NB4 (cell line): ENCODE data around the gene C9orf78.
A peak's percentile ranks its signal among the peaks of the same experiment; 100 is the strongest.

Experiments
- DNase-seq: peaks from one replicate; pipeline ENCODE4 v3.0.0; 2010; ENCODE audit warnings: low read depth
- H3K4me3 ChIP-seq: one replicate; pipeline ENCODE4 v1.5.1; 2011; ENCODE audit warnings: mild to moderate bottlenecking, low read depth, low read length, moderate library complexity
- MYC ChIP-seq: IDR thresholded peaks from 2 replicates; pipeline ENCODE4 v1.6.1; 2011; ENCODE audit warnings: low read depth, low read length
- POLR2A ChIP-seq: IDR thresholded peaks from 2 replicates; pipeline ENCODE4 v1.6.1; 2011; ENCODE audit warnings: mild to moderate bottlenecking; ENCODE audit not compliant: insufficient read length; ENCODE audit errors: extremely low read depth
- TF ChIP-seq, protein P1 (sequence below): IDR thresholded peaks from one replicate; pipeline ENCODE4 v1.5.1; 2012; ENCODE audit warnings: low read depth, low read length
- TF ChIP-seq, protein P2 (sequence below): IDR thresholded peaks from 2 replicates; pipeline ENCODE4 v1.6.1; 2011; ENCODE audit warnings: low read depth, low read length

Gene C9orf78, protein sequence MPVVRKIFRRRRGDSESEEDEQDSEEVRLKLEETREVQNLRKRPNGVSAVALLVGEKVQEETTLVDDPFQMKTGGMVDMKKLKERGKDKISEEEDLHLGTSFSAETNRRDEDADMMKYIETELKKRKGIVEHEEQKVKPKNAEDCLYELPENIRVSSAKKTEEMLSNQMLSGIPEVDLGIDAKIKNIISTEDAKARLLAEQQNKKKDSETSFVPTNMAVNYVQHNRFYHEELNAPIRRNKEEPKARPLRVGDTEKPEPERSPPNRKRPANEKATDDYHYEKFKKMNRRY

DNA sequence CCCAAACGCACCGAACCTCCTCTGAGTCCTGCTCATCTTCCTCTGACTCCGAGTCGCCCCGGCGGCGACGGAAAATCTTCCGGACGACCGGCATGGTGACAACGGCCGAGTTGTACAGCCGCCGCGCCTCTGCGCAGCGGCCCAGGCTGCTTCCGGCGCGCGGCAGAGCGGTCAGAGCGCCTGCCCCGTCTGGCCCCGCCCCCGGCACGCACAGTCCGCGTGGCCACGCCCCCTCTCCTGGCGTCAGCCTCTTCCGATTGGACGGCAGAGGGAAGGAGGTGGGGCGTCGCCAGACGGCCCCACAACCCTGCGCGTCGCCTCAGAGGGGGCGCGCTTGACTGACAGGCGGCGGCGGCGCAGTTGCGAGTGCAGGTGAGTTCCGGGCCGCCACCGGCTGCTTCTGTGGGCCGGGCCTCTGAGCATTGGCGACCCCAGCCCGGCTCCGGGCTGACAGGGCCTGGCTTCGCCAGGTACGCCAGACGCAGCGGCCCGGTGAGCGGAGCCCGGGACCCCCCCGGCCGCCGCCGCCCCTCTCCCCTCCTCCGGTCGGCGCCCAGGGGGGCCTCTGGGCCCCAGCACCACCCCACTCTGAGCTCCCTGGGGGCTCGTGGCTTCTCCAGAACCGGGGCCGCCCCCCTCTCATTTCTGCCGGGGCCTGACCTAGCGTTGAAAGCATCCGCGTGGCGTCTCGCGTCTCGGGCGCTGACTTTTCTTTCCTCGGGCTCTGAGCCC, at the start of gene C9orf78, which contains the start of gene USP20:
Gene C9orf78, minus strand, starts transcription at position 148 of the 732 bp plus-strand sequence. Its CDS starts 54 bp downstream, at position 94.
Gene USP20, plus strand, starts transcription at position 331 of the 732 bp plus-strand sequence. CDS start 17,098 bp downstream, outside the sequence.
- peak; percentile 95 for DNase-seq
- peak within 1 kb of the TSS; percentile 99 for H3K4me3 ChIP-seq
- TF ChIP-seq, protein P1, sequence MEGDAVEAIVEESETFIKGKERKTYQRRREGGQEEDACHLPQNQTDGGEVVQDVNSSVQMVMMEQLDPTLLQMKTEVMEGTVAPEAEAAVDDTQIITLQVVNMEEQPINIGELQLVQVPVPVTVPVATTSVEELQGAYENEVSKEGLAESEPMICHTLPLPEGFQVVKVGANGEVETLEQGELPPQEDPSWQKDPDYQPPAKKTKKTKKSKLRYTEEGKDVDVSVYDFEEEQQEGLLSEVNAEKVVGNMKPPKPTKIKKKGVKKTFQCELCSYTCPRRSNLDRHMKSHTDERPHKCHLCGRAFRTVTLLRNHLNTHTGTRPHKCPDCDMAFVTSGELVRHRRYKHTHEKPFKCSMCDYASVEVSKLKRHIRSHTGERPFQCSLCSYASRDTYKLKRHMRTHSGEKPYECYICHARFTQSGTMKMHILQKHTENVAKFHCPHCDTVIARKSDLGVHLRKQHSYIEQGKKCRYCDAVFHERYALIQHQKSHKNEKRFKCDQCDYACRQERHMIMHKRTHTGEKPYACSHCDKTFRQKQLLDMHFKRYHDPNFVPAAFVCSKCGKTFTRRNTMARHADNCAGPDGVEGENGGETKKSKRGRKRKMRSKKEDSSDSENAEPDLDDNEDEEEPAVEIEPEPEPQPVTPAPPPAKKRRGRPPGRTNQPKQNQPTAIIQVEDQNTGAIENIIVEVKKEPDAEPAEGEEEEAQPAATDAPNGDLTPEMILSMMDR = no peak
- no peak for TF ChIP-seq MYC
- TF ChIP-seq POLR2A = peak; percentile 83
- TF ChIP-seq, protein P2, sequence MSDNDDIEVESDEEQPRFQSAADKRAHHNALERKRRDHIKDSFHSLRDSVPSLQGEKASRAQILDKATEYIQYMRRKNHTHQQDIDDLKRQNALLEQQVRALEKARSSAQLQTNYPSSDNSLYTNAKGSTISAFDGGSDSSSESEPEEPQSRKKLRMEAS = peak; percentile 43; the same call in 1 of the 2 replicates

DNA sequence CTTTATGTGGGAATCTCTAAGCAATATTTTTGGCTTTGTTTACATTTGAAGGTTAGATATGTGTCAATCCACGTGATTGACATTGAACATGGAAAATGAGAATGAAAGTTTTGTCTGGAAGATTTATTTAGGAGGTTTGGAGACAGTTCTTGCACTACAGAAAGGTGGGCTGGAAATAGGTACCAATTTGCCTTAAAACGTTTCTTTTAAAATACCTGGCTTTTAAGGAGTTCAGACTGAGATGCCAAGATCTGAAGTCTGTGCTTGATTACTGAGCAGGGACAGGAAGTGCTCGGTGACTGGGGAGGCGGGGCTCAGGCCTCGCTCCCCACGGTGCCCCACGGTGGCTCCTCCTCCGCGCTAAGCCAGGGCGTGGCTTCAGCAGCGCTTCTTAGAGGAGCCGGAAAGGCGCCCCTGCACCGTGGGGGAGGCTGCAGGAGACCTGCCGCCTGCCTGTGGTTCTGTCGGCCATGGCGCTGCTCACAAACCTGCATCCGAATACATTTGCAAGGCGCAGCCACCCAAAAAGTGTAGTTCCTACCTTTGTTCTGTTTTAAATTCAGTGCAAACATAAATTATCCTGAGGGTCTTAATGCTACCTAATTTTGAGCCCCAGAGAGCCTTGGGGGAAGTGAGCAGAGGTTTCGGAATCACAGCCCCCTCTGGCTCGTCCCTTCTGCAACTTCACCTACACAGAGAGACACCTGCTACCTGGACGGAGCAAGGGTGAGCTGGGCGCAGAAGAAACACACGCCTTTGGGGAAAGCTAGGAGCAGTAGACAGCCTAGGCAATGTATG, 49.3 kb upstream of the C9orf78 start:
- H3K4me3 ChIP-seq = peak overlapping the region; percentile 78
- peak; percentile 96 for DNase-seq
- TF ChIP-seq, protein P1 = no peak
- TF ChIP-seq POLR2A (peak; percentile 93), MYC (0 out of 2 replicates have a peak, but pooled peaks have one; percentile 31)
- TF ChIP-seq, protein P2 = peak; percentile 50

DNA sequence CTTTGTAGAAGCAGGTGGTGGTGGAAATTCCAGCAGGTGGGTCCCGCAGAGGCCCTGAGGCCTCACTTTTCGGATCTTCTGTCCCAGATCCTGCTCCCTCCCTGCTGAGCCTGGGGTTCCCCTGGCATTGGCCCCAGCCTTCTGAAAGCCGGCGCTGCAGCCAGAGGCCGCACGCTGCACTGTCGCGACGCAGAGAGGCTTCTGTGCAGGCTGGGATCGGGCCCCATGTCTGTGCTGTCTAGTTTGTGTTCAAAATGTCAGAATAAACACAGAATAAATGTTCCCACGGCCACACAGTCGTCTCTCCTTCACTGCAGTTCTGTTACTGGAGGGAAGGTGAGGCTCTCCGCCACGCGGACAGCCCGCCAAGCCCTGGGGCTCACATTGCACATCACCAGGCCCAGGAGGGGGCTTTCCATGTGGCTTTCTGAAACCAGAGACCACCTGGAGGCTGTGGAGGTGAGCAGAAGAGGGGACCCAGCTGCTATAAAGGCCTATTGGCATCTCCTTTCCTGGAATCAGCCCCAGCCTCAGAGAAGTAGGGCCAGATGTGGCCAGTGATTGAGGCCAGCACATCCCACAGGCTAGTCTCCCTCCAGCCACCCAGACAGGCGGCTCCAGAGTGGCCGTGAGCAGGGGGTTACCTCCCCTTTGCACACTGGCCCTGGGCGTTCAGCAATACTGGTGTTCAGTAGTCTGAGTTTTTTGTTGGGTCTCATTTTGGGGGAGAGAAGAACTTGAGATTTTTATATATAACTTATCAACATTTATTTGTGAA, 46.7 kb upstream of the C9orf78 start:
- TF ChIP-seq, protein P2 = no peak
- TF ChIP-seq MYC = no peak
- TF ChIP-seq, protein P1 = no peak
- TF ChIP-seq POLR2A = no peak
- no peak overlapping the region for H3K4me3 ChIP-seq
- no peak for DNase-seq

DNA sequence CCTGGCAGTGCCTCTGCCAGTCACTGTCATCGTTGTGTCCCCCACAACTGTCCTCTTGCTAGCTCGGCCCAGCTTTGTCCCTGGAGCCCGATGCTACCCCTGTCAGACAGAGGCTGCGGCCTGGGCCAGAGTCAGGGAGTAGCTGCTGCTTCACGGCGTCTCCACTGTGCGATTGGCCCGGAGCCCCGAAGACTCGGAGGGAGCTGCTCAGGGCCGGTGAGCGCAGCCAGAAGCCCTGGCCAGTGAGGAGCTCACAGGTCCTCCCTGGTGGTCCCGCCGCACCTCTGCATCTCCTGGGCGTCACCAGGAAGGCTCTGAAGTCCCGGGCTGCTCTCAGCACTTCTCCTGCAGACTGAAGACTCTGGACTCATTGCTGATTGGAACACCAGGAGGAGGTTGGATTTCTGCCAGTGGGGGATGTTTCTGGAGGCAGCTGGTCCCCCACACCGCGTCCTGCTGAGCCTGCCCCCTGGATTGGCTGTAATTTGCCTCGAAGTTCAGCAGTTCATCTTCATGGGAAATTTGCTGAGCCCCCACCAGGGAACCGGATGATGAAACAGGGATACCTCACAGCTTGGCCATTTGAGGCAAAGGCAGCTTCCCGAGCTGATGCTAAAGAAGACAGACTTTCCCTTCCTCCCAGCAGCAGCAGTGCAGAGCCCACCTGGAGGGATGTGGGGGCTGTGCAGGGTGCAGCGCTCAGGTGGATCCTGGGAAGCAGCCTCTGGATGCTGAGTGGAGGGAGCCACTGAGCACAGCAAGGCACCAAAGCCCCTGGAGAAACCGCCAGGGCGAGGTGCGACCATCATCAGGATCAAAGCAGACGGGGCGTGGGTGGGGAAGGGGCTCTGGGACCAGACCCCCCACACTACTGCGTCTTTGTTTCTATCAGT, 45.8 kb upstream of the C9orf78 start:
- no peak overlapping the region for H3K4me3 ChIP-seq
- TF ChIP-seq, protein P1 = no peak
- TF ChIP-seq POLR2A (no peak), MYC (no peak)
- TF ChIP-seq, protein P2 = no peak
- DNase-seq = no peak
